Stimulated activated CD4-positive, alpha-beta T cell treated with anti-CD3 and anti-CD28 coated beads, Interleukin-2, amount 100 ng/mL, for 24 hours (primary cell): ENCODE results near the gene CRIP1.

Source experiments
- DNase-seq, 2 donors: peaks; one replicate each; pipeline ENCODE4 v3.0.0-alpha.2; 2020

The CRIP1 gene

DNA sequence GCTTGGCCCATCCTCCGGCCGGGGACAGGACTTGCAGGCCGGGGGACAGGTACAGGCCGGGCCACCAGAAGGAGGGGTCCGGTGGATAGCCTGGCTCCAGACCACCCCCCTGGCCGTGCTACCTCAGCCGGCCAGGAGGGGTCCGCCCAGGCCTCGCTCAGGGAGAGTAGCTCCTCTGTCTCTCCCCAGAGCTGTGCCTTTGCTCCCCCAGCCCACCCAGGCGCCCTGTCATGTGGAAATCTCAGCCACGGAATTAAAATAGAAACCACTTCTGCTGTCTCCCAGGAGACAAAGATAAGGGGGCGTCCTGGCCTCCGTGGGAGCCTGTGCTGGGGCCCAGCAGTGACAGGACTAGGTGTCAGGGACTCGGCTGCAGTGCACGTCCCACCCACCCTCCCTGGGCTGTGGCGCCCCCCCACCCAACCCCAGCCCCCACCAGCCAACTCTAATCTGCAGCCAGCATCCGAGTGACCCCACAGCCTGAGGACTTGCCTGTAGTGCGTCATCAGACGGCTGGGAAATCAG is 15.3 kb upstream of the CRIP1 start:
- no peak for DNase-seq

- no peak for DNase-seq
These were observed 14.7 kb upstream of the CRIP1 start for GRCh38 chr14:105471823-105472485.

DNA sequence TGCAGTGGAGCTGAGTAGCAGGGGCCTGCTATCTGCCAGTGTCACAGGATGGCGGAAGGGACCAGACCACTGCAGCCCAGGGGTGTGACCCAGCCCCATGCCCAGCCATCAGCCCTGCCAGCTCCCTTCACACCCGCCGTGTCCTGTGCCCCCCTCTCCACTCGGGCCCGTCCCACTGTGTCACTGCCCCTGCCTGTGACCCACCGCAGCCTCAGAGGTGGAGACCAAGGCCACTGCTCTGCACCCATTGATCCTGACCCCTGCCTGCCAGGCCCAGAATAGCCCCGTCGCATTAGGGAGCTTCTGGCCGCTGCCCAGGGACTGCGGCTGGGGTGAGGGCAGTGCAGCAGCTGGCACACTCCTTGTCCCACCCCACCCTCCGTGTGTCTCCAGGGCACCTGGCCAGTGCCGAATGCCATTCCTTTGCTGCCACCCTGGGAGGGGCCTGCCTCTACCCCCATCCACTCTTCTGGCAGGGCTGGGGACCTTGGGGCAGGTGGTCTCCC is 14.1 kb upstream of the CRIP1 start:
- DNase-seq = no peak

DNA sequence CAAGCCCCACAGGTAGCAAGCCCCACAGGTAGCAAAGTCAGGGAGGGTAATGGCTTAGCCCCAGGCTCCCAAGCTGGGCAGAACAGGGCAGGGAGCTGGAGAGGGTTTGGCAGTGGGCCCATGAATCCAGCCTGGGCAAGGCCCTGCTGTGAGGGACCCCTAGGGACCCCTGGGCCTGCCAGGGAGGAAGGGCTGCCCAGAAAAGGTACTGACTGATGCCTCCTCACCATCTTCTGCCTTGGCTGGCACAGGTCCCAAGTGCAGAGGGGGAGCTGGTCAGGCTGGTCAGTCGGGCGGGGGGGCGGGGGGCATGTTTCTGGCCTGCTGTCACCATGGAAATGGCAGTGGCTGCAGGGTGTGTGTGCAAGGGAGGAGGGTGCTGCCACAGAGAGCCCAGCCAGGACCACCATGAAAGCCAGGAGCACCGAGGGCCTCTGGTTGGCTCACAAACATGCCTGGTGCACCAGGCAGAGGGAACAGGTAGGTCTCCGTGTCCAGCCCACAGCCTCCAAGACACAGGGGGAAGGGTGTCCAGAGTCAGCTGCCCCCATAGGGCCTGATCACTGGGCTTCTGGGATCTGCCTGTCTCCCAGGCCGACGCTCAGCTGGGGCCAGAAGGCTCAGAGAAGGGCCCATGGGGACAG is 13.5 kb upstream of the CRIP1 start:
- DNase-seq = no peak

DNA sequence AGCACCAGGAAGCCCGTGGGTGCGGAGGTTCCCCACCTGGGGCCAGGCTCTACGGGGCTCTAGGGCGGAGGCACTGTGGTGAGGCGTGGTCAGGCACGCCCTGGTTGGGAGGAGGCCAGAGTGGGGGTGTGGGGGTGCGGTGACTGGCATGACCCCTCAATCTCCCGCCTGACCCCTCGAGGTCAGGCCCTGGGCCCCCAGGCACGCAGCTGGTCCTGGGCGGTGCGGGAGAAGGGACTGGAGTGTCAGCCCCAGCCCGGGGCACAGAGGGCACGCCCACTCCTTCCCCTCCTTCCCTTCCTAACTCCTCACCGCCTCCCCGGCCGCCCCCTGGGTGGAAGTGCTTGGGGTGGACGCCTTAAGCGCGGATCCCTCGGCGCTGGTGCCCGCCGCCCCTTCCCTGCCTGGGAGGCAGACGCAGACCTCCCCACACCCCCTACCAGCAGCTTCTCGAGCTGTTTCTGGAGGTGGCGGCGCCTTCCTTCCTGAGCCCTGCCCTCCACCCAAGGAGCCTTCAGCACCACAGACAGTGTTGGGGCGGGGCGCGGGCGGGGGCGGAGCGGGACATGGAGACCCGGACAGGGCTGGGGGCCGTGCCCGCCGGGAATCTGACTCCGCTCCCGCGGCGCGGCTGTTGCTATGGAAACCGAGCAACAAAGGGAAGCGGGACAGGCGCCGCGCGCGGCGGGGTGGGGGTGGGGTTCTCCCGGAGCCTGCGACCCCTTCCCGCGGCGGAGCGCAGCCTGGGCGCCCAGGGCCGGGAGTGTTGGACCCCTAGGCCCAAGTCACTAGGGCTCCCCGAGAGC is 12.8 kb upstream of the CRIP1 start:
- peak; percentile 69 to 72 for DNase-seq

DNA sequence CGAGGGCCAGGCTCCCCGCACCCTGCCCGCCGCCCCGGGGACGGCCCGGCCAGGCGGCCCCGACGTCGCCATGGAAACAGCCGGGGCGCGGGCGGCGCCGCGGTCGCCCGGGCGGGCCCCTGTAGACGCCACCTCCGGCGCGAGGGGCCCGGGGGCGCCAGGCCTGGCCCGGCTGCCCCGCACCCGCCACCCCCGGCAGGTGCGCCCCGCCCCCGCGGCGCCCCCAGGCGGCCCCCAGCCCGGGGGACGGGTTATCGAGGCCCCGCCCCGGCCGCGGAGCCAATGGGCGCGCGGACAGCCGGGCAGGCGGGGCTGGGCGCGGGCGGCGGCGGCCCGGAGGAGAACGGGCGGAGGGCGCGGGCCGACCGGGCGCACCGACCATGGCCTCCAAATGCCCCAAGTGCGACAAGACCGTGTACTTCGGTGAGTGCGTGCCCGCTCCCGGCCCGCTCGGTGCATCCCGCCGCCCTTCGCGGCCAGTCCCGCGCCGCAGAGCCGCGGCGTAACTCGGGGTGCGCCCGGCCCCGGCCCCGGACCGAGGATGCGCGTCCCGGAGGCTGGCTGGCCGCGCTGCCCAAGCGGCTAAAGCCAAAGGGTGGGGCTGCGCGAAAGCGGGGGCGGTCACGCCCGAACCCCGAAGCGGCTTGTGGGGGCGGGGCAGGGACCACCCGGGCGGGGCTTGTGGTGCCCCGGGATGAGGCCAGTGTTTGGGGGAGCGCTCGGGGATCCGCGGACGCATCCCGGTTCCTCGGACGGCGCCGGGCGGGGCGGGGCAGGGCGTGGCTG is 12.0 kb upstream of the CRIP1 start, which contains the start of gene CRIP2:
TSS of gene CRIP2 (plus strand) at position 339 of the 786 bp plus-strand sequence. CDS start at position 381, 42 bp downstream.
- DNase-seq = peak; percentile 41

DNA sequence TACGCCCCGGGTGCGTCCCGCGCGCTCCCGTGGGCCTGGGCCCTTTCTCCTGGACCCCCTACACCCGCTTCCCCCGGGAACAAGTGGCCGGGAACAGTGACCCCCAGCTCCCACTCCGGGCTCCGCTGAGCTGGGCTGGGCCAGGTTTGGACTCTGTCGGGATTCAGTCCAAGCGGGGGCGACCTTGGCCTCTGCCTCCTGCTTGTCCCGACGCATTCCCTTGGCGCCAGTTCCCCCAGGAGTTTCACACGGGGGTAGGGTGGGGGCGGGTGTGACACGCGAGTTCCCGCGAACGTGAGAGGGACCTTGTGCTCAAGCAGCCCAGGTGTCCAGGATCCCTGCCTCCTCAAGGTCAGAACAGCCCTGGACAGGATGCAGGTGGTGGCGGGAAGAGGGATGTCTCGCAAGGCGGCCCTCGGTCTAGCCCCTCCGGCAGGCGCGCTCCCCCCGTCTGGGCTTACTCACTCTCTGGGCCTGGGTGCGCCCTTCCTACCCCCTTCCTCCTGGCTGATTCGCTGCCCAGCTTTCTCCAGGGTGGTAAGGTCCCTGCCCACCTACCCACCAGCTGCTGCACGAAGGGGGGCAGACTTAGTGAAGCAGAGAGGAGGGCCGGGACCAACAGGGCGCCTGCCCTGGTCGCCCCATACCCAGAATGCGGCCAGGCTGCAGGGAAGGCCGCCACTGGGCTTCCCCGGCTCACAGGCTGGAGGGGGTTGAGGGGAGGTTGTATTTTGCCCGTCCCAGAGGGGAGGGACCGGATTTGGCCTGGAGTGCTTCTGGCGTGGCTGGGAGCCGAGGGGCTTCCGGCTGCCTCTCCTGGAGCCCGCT is 11.2 kb upstream of the CRIP1 start:
- no peak for DNase-seq

- no peak for DNase-seq
These were observed 10.4 kb upstream of the CRIP1 start for GRCh38 chr14:105476097-105476830.

DNA sequence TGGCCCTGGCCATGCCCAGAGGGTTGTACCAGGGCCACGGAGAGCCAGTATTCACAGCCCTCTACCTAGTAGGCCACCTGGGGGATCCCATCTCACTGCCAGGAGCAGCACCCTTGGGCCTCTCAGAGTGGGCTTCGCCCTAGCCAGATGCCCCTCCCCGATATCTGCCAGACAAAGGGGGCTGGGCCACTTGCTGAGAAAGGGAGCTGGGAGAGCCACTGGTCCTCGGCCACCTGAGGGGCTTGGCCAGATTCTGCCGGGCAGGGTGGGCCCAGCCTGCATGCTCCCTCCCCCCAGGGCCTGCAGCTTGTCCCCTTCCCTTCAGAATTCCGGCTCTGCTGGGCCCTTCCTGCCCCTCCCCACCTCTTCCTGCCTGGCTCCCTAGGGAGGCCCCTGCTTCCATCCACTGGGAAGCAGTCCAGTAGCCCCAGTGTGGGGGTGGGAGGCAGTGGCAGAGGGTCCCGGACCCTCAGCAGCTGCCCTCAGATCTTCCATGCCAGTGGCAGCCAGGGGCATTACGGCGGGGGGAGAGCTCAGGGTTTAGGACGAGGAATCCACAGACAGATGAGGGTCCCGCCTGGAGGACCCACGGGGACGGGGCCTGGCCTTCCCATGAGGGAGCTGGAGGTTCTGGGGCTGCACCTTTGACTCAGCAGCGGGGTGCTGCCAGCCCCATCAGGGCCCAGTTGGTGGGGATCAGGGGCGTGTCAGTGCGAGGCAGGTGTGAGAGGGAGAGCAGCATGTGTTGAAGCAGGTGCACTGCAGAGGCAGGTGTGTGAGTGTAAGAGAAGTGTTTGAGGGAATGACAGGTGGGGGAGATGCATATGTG is 9.6 kb upstream of the CRIP1 start:
- DNase-seq = no peak

GRCh38 chr14:105477660-105478397 is 8.9 kb upstream of the CRIP1 start:
- DNase-seq = peak in 1 of 2 donors; percentile 45

DNA sequence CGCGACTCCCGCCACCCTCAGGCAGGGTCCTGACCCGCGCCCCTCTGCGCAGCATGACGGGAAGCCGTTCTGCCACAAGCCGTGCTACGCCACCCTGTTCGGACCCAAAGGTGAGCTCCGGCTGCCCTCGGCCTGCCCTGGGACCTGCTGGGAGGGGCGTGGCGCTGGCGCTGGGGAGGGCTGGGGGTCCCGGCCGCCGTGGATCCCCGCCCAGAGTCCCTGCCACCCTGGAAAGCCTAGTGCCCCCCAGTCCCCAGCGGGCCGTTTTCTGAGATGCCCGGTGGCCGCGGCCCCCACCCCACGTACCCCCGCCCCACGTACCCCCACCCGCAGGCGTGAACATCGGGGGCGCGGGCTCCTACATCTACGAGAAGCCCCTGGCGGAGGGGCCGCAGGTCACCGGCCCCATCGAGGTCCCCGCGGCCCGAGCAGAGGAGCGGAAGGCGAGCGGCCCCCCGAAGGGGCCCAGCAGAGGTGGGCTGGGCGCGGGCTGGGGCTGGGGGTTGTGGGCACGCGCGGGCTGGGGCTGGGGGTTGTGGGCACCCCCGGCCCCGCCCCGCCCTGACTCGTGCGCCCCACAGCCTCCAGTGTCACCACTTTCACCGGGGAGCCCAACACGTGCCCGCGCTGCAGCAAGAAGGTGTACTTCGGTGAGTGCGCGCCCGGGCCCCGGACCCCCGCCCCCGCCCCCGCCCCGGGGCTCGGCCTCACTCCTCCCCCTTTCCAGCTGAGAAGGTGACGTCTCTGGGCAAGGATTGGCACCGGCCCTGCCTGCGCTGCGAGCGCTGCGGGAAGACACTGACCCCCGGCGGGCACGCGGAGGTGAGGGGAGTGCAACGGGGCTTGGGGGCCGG is 8.1 kb upstream of the CRIP1 start:
- DNase-seq = no peak

GRCh38 chr14:105479431-105480158 is 7.1 kb upstream of the CRIP1 start:
- no peak for DNase-seq

GRCh38 chr14:105480199-105480746 is 6.4 kb upstream of the CRIP1 start:
- DNase-seq = no peak

GRCh38 chr14:105480807-105481801 is 5.6 kb upstream of the CRIP1 start:
- peak; percentile 92 to 93 for DNase-seq

DNA sequence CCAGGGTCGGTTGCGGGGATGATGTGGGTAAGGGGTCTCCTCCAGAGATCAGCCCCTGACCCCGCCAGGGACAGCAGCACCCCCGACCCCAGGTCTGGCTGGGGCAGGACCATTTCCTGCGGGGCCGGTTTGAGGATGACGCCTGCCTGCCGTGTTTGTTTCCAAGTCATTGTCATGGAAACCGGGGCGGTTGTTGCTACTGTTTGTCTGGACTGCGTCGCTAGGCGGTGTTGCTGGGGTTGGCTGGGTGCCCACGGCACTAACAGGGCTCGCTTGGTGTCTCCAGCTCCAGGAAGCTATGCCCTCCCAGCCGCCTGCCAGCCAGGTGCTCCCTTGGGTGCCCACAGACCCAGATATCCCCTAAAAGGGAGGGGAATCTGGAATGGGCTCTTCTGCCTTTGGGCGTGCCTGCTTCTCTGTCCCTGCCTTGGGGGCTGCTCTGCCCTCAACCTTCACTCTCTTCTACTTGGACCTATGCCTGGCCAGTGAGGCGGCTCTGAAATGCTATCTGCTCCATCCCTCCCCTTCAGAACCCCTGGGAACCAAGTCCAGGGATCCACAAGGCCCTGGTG is 4.7 kb upstream of the CRIP1 start:
- DNase-seq = peak; percentile 88 to 91
